ENCODE measurements around the gene SMC5. TPM values are rescaled to one million over a fixed set of nuclear protein-coding genes. Genes with fewer than 3 reads are reported as not detected.

SMC5 gene
- total RNA-seq, 2 donors from 2014 or later = 30.0 to 42.5 TPM

DNA sequence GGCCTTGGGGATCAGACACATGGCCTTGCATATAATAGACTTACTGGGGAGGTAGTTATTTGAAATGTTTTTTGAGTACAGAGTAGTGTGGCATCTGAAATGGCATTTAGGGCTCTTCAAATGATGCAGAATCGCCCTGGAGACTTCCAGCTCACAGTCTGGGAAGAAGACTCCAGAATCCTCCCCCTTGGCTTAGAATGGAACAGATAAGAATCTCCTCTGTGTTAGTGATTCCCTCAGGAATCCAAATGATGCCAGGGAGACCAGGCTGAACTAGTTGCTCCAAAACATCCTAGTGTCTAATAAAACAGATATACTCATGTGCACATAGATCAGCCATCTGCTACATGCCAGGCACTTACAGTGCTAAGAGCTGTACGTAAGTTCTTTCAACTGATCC, 38.6 kb upstream of the SMC5 start:
- Mint-ChIP-seq H3K9me3 (no peaks in the 10 kb centered on the region), H3K4me3 (no peak overlapping the region), H3K36me3 (ENCODE audit: low read depth) (peaks cover 3% of the 10 kb centered on the region), H3K27ac (no peak overlapping the region), H3K4me1 (no peaks in the 10 kb centered on the region), H3K27me3 (ENCODE audit: insufficient read depth) (no peaks in the 10 kb centered on the region)
- Histone ChIP-seq H3K9me3 (ENCODE audit: control insufficient read depth, low read length) (no peaks in the 10 kb centered on the region), H3K9ac (ENCODE audit: extremely low read depth, low read length, poor library complexity, severe bottlenecking) (no peak overlapping the region), H3K27me3 (ENCODE audit: control insufficient read depth, insufficient read depth, low read length, poor library complexity, severe bottlenecking) (no peaks in the 10 kb centered on the region), H3K4me1 (ENCODE audit: control insufficient read depth, insufficient read depth, low read length) (no peaks in the 10 kb centered on the region), H3K4me3 (ENCODE audit: low read length) (no peak overlapping the region), H3K36me3 (ENCODE audit: control insufficient read depth, insufficient read depth, low read length) (no peaks in the 10 kb centered on the region), H3K27ac (ENCODE audit: low read depth, low read length) (no peak overlapping the region)
- WGBS, 2 experiments (ENCODE audit: insufficient coverage in 1 of 2, insufficient read length in 1 of 2) = 93 to 100% methylated on average over 1 to 2 of the region's 2 CpGs
- TF ChIP-seq, protein P1, sequence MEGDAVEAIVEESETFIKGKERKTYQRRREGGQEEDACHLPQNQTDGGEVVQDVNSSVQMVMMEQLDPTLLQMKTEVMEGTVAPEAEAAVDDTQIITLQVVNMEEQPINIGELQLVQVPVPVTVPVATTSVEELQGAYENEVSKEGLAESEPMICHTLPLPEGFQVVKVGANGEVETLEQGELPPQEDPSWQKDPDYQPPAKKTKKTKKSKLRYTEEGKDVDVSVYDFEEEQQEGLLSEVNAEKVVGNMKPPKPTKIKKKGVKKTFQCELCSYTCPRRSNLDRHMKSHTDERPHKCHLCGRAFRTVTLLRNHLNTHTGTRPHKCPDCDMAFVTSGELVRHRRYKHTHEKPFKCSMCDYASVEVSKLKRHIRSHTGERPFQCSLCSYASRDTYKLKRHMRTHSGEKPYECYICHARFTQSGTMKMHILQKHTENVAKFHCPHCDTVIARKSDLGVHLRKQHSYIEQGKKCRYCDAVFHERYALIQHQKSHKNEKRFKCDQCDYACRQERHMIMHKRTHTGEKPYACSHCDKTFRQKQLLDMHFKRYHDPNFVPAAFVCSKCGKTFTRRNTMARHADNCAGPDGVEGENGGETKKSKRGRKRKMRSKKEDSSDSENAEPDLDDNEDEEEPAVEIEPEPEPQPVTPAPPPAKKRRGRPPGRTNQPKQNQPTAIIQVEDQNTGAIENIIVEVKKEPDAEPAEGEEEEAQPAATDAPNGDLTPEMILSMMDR (conservative IDR thresholded peaks at IDR 0.05) = no peak
- DNase-seq = no peak

DNA sequence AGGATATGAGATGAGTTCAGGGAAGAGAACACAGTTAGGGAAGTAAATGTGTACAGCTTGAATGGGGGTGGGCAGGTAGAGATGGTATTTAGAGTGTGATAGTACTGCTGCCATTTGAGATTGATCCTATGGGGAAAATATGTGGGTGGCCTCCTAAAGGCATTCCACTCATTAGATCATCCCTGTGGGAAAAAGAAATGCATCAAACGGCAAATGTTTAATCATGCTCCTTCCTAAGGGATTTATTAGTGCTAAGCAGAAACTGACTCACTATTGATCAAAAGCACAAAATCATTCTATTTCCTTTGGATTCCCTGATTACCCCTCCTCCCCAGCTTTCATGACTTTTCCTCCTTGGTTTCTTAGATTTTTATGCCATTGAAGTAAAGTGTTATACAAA, 36.4 kb upstream of the SMC5 start:
- Mint-ChIP-seq H3K9me3 (no peaks in the 10 kb centered on the region), H3K4me1 (no peaks in the 10 kb centered on the region), H3K27me3 (ENCODE audit: insufficient read depth) (no peaks in the 10 kb centered on the region), H3K4me3 (no peak overlapping the region), H3K27ac (no peak overlapping the region), H3K36me3 (ENCODE audit: low read depth) (no peaks in the 10 kb centered on the region)
- H3K4me3 ChIP-seq (ENCODE audit: low read length) = no peak overlapping the region
- H3K9ac ChIP-seq (ENCODE audit: extremely low read depth, low read length, poor library complexity, severe bottlenecking) = no peak overlapping the region
- H3K27ac ChIP-seq (ENCODE audit: low read depth, low read length) = no peak overlapping the region
- no peaks in the 10 kb centered on the region for H3K4me1 ChIP-seq (ENCODE audit: control insufficient read depth, insufficient read depth, low read length)
- DNase-seq = no peak
- WGBS, 2 experiments (ENCODE audit: insufficient coverage in 1 of 2, insufficient read length in 1 of 2) = 85 to 100% methylated on average over 1 of the region's 1 CpG
- TF ChIP-seq, protein P1 (conservative IDR thresholded peaks at IDR 0.05) = no peak
- H3K27me3 ChIP-seq (ENCODE audit: control insufficient read depth, insufficient read depth, low read length, poor library complexity, severe bottlenecking) = no peaks in the 10 kb centered on the region
- no peaks in the 10 kb centered on the region for H3K9me3 ChIP-seq (ENCODE audit: control insufficient read depth, low read length)
- no peaks in the 10 kb centered on the region for H3K36me3 ChIP-seq (ENCODE audit: control insufficient read depth, insufficient read depth, low read length)

GRCh38 chr9:70228118-70228517, 30.7 kb upstream of the SMC5 start:
- Mint-ChIP-seq H3K4me1 (no peaks in the 10 kb centered on the region), H3K27ac (no peak overlapping the region), H3K4me3 (no peak overlapping the region), H3K36me3 (ENCODE audit: low read depth) (no peaks in the 10 kb centered on the region), H3K9me3 (peaks cover 1% of the 10 kb centered on the region), H3K27me3 (ENCODE audit: insufficient read depth) (no peaks in the 10 kb centered on the region)
- H3K4me1 ChIP-seq (ENCODE audit: control insufficient read depth, insufficient read depth, low read length) = no peaks in the 10 kb centered on the region
- TF ChIP-seq, protein P1 (conservative IDR thresholded peaks at IDR 0.05) = no peak
- no peak overlapping the region for H3K4me3 ChIP-seq (ENCODE audit: low read length)
- no peaks in the 10 kb centered on the region for H3K36me3 ChIP-seq (ENCODE audit: control insufficient read depth, insufficient read depth, low read length)
- H3K9me3 ChIP-seq (ENCODE audit: control insufficient read depth, low read length) = no peaks in the 10 kb centered on the region
- WGBS, 2 experiments (ENCODE audit: insufficient coverage in 1 of 2, insufficient read length in 1 of 2) = 82 to 88% methylated on average over 2 of the region's 2 CpGs
- no peak overlapping the region for H3K9ac ChIP-seq (ENCODE audit: extremely low read depth, low read length, poor library complexity, severe bottlenecking)
- no peak for DNase-seq
- no peak overlapping the region for H3K27ac ChIP-seq (ENCODE audit: low read depth, low read length)
- H3K27me3 ChIP-seq (ENCODE audit: control insufficient read depth, insufficient read depth, low read length, poor library complexity, severe bottlenecking) = no peaks in the 10 kb centered on the region

Measured in endodermal cell (in vitro differentiated cells).